Parathyroid adenoma (tissue), 2 donors: Measurements from ENCODE around the gene TMCO2.

Source experiments
- H2AFZ ChIP-seq: fragments of 300-600 bp; sonication (generic); one replicate; pipeline ENCODE4 v1.7.0; 2017; ENCODE audit warnings: antibody characterized with exemption, mild to moderate bottlenecking
- H3K27ac ChIP-seq: fragments of 300-600 bp; sonication (generic); one replicate; pipeline ENCODE4 v1.7.0; 2017
- H3K27me3 ChIP-seq: fragments of 300-600 bp; sonication (generic); one replicate; pipeline ENCODE4 v1.7.0; 2017; ENCODE audit warnings: low read length; ENCODE audit not compliant: control insufficient read depth, insufficient read depth
- H3K36me3 ChIP-seq: fragments of 300-600 bp; sonication (generic); one replicate; pipeline ENCODE4 v1.7.0; 2017; ENCODE audit warnings: low read length; ENCODE audit not compliant: control insufficient read depth, insufficient read depth
- H3K4me1 ChIP-seq: fragments of 300-600 bp; sonication (generic); one replicate; pipeline ENCODE4 v1.7.0; 2017; ENCODE audit warnings: control low read depth
- H3K4me2 ChIP-seq: fragments of 300-600 bp; sonication (generic); one replicate; pipeline ENCODE4 v1.7.0; 2017; ENCODE audit warnings: low read length
- H3K4me3 ChIP-seq: fragments of 300-600 bp; sonication (generic); one replicate; pipeline ENCODE4 v1.7.0; 2017; ENCODE audit warnings: low read depth, low read length
- H3K79me2 ChIP-seq: fragments of 300-600 bp; sonication (generic); one replicate; pipeline ENCODE4 v1.7.0; 2017; ENCODE audit warnings: control low read depth
- H3K9ac ChIP-seq: fragments of 300-600 bp; sonication (generic); one replicate; pipeline ENCODE4 v1.7.0; 2017; ENCODE audit warnings: mild to moderate bottlenecking
- H3K9me3 ChIP-seq: fragments of 300-600 bp; sonication (generic); one replicate; pipeline ENCODE4 v1.7.0; 2017; ENCODE audit warnings: low read length; ENCODE audit not compliant: control insufficient read depth
- CTCF ChIP-seq: fragments of 300-600 bp; sonication (generic); IDR thresholded peaks from one replicate; pipeline ENCODE4 v1.7.0; 2017; ENCODE audit warnings: antibody characterized with exemption, mild to moderate bottlenecking
- donor health status: primary hyperparathyroidism.

The TMCO2 gene

GRCh38 chr1:40274331-40274730 lies 26.6 kb downstream of the TMCO2 start:
- Histone ChIP-seq H3K4me2 (no peak overlapping the region), H3K4me1 (no peaks in the 10 kb centered on the region), H3K79me2 (no peaks in the 10 kb centered on the region), H2AFZ (no peak overlapping the region), H3K36me3 (no peaks in the 10 kb centered on the region), H3K27ac (no peak overlapping the region), H3K4me3 (no peak overlapping the region), H3K27me3 (no peaks in the 10 kb centered on the region), H3K9me3 (no peaks in the 10 kb centered on the region), H3K9ac (no peak overlapping the region)
- no peak for TF ChIP-seq CTCF

GRCh38 chr1:40276122-40276521 lies 28.4 kb downstream of the TMCO2 start:
- Histone ChIP-seq H2AFZ (no peak overlapping the region), H3K4me3 (no peak overlapping the region), H3K4me2 (no peak overlapping the region), H3K4me1 (no peaks in the 10 kb centered on the region), H3K79me2 (no peaks in the 10 kb centered on the region), H3K9me3 (no peaks in the 10 kb centered on the region), H3K9ac (no peak overlapping the region), H3K27ac (no peak overlapping the region), H3K36me3 (no peaks in the 10 kb centered on the region), H3K27me3 (no peaks in the 10 kb centered on the region)
- TF ChIP-seq CTCF = no peak

GRCh38 chr1:40281853-40282252 lies 34.1 kb downstream of the TMCO2 start:
- Histone ChIP-seq H3K4me1 (no peaks in the 10 kb centered on the region), H3K36me3 (no peaks in the 10 kb centered on the region), H3K9me3 (no peaks in the 10 kb centered on the region), H3K27me3 (no peaks in the 10 kb centered on the region), H3K4me2 (no peak overlapping the region), H3K4me3 (no peak overlapping the region), H3K79me2 (no peaks in the 10 kb centered on the region), H3K27ac (no peak overlapping the region), H3K9ac (no peak overlapping the region), H2AFZ (no peak overlapping the region)
- no peak for TF ChIP-seq CTCF

GRCh38 chr1:40291293-40291692 lies 43.6 kb downstream of the TMCO2 start:
- no peaks in the 10 kb centered on the region for H3K27me3 ChIP-seq
- no peak overlapping the region for H2AFZ ChIP-seq
- no peaks in the 10 kb centered on the region for H3K4me1 ChIP-seq
- H3K9ac ChIP-seq = no peak overlapping the region
- no peak overlapping the region for H3K4me2 ChIP-seq
- no peak overlapping the region for H3K27ac ChIP-seq
- H3K9me3 ChIP-seq = no peaks in the 10 kb centered on the region
- no peak overlapping the region for H3K4me3 ChIP-seq
- no peak for TF ChIP-seq CTCF
- no peaks in the 10 kb centered on the region for H3K79me2 ChIP-seq
- H3K36me3 ChIP-seq = no peaks in the 10 kb centered on the region

- H2AFZ ChIP-seq = no peak overlapping the region
- H3K9ac ChIP-seq = no peak overlapping the region
- H3K36me3 ChIP-seq = no peaks in the 10 kb centered on the region
- no peaks in the 10 kb centered on the region for H3K9me3 ChIP-seq
- TF ChIP-seq CTCF = no peak
- H3K79me2 ChIP-seq = no peaks in the 10 kb centered on the region
- H3K4me1 ChIP-seq = no peaks in the 10 kb centered on the region
- no peaks in the 10 kb centered on the region for H3K27me3 ChIP-seq
- no peak overlapping the region for H3K27ac ChIP-seq
- no peak overlapping the region for H3K4me2 ChIP-seq
- H3K4me3 ChIP-seq = no peak overlapping the region
Measured at GRCh38 chr1:40299366-40300248, 51.9 kb downstream of the TMCO2 start.
